GM19023 (cell line): ENCODE data around the gene ATXN2.
"Not testable (repeated sequence)": the region's sequence is repeated elsewhere in the genome, so short reads cannot be mapped to it uniquely, and the experiment has no call there.

Experiments
- ATAC-seq: cut with Tn5 transposase; IDR thresholded peaks from one replicate; pipeline ENCODE4 v1.9.1; 2021; ENCODE audit warnings: mild to moderate bottlenecking, moderate library complexity; ENCODE audit not compliant: unreplicated experiment

Gene ATXN2

GRCh38 chr12:111406474-111407376 is 192.4 kb downstream of the ATXN2 start:
- no peak for ATAC-seq

DNA sequence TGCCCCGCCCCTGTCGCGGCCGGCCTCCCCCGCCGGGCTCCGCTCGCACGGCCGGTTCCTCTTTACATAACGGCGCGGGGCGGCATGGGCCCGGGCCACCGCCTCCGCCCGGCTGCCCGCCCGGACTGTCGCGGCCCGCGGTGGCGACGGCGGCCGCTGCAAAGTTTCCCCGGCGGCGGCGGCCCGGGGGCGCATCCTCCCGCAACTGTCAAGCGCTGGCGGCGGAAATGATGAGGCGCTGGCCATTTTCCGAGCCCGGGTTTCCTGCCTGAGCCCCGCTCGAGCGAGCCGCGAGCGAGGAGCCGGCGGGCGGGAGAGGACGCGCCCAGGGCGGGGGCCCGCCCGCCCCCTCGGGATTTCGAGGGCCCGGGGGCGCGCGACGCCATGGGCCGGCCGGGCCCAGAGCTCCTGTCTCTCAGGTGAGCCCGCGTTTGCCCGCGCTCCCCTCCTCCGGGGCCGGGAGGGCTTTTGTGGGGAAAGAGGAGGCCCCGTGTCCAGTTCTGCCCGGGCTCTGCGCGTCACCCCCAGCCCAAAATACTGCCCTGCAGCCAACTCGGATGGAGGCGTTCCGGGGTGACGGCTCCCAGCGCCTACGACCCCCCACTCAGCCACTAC is 193.1 kb downstream of the ATXN2 start, which contains the start of gene SH2B3:
Gene SH2B3 (plus strand): TSS at position 65 of the 615 bp plus-strand sequence. CDS start 12,223 bp downstream, outside the sequence.
- ATAC-seq = peak; percentile 10

DNA sequence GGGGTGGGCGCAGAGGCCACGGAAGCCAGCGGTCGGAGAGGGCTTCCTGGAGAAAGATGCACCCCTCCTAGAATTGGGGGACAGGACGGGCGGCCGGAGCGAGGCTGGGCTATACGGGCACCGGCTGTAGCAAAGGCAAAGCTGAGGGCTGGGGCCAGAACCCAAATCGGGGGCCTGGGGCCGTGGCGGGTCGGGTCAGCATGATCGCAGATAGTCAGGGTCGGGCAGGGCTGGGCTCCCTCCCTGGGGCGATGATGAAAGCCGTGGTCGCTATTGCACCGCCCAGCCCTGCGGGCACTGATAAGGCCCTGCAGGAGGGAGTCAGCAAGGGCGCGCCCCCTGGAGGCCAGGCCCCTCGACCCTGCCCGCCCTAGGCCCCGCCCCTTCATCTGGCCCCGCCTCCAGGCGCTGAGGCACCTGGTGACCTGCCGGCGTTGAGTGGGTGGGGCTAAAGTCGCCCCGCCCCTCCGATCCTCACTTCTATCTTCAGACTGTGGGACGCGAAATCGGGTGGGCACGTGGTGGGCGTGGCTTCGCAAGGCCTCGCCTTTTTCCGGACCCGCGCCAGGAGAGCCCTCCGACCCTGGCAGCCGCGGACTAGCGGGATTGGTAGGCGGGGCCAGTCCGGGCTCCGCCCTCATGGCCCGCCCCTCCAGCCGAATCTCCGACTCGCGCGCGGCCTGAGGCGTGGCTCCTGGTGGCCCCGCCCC is 193.8 kb downstream of the ATXN2 start:
- peak; percentile 59 for ATAC-seq

- peak; percentile 20 for ATAC-seq
Observed at GRCh38 chr12:111404362-111405148, 194.6 kb downstream of the ATXN2 start.

DNA sequence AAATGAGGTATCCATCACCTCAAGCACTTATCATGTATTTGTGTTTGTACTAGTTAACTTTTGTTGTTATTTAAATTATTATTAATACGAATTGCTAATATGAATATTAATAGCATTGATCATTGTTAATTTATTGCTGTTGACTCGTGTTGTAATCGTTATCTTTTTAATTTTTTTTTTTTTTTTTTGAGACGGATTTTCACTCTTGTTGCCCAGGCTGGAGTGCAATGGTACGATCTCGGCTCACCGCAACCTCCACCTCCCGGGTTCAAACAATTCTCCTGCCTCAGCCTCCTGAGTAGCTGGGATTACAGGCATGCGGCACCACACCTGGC is 196.7 kb downstream of the ATXN2 start:
- not testable (repeated sequence) for ATAC-seq
